ENCODE data around the gene SYCP2.

The SYCP2 gene

DNA sequence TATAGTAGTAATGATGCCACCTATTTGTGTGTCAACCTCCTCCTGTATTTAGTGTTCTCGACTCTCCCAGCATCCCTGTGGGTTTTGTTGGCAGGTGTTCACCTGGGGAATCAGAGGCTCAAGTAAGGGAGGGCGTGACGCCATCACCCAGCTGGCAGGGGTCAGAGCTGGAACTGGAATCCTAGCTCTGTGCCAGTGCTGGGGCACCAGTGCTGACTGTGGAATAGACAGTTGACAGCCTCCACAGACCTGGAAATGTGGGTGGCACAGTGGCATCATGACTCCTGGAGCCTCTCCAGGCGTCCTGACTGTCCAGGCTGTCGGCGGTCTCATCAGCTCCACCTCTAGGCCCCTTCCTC, 102.8 kb downstream of the SYCP2 start:
- DNase-seq (ENCODE audit: extremely low spot score) = peak; percentile 22
- ChIA-PET CTCF (interaction anchor here (1.3 kb wide), 1 partner anchor 19 kb away, joined by 4 read pairs; no protein-coding TSS in a partner anchor), POLR2A (no interaction called here)
- no peak for TF ChIP-seq CTCF (IDR thresholded peaks at IDR 0.05; ENCODE audit: control extremely low read depth, extremely low read depth, low read depth, missing control alignments)

GRCh38 chr20:59829786-59830664, 103.4 kb downstream of the SYCP2 start:
- CTCF ChIA-PET = interaction anchor here (1.3 kb wide), 1 partner anchor 20 kb away, joined by 4 read pairs; no protein-coding TSS in a partner anchor

GRCh38 chr20:59829054-59829785, 104.2 kb downstream of the SYCP2 start:
- CTCF ChIA-PET = interaction anchor here (1.0 to 1.6 kb wide), 2 partner anchors 8 to 22 kb away, joined by 3 read pairs; no protein-coding TSS in a partner anchor
- no peak for TF ChIP-seq CTCF (IDR thresholded peaks at IDR 0.05; ENCODE audit: control extremely low read depth, extremely low read depth, low read depth, missing control alignments)
- DNase-seq (ENCODE audit: extremely low spot score) = peak; percentile 14
- POLR2A ChIA-PET = no interaction called here

More at GRCh38 chr20:59829786-59830664, 103.4 kb downstream of the SYCP2 start:
- DNase-seq (ENCODE audit: extremely low spot score) = peak; percentile 10
- POLR2A ChIA-PET = no interaction called here
- no peak for TF ChIP-seq CTCF (IDR thresholded peaks at IDR 0.05; ENCODE audit: control extremely low read depth, extremely low read depth, low read depth, missing control alignments)

- no peak for DNase-seq (ENCODE audit: extremely low spot score)
- ChIA-PET POLR2A (no interaction called here), CTCF (interaction anchor here (1.0 to 1.6 kb wide), 2 partner anchors 9 to 21 kb away, joined by 3 read pairs; no protein-coding TSS in a partner anchor)
- no peak for TF ChIP-seq CTCF (IDR thresholded peaks at IDR 0.05; ENCODE audit: control extremely low read depth, extremely low read depth, low read depth, missing control alignments)
These were observed 105.0 kb downstream of the SYCP2 start for GRCh38 chr20:59828125-59829053.

- ChIA-PET POLR2A (no interaction called here), CTCF (no interaction called here)
- DNase-seq (ENCODE audit: extremely low spot score) = no peak
- no peak for TF ChIP-seq CTCF (IDR thresholded peaks at IDR 0.05; ENCODE audit: control extremely low read depth, extremely low read depth, low read depth, missing control alignments)
These were observed 106.0 kb downstream of the SYCP2 start for GRCh38 chr20:59827138-59828056.

All from GM10248 (cell line).